ENCODE data around the gene SLX4IP.

The SLX4IP gene

DNA sequence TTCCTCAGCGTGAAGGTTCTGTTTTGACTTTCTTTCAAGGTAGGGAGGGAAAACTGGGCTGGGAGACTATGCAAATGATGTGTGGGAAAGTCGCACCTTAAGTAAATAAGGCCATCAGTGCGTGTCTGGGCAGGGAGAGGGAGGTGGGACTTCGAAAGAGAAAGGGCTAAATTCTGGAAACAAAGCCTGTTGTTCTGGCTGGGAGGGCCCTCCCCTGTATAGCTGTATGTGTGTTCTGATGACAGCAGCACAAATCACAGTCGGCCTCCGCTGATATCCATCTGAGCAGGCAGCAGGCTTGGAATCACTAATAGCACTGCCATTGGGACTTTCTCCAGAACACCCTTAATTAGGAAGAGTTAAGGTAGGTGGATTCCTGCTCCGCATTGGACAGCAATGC lies 219.5 kb downstream of the SLX4IP start:
- DNase-seq, result no peak

DNA sequence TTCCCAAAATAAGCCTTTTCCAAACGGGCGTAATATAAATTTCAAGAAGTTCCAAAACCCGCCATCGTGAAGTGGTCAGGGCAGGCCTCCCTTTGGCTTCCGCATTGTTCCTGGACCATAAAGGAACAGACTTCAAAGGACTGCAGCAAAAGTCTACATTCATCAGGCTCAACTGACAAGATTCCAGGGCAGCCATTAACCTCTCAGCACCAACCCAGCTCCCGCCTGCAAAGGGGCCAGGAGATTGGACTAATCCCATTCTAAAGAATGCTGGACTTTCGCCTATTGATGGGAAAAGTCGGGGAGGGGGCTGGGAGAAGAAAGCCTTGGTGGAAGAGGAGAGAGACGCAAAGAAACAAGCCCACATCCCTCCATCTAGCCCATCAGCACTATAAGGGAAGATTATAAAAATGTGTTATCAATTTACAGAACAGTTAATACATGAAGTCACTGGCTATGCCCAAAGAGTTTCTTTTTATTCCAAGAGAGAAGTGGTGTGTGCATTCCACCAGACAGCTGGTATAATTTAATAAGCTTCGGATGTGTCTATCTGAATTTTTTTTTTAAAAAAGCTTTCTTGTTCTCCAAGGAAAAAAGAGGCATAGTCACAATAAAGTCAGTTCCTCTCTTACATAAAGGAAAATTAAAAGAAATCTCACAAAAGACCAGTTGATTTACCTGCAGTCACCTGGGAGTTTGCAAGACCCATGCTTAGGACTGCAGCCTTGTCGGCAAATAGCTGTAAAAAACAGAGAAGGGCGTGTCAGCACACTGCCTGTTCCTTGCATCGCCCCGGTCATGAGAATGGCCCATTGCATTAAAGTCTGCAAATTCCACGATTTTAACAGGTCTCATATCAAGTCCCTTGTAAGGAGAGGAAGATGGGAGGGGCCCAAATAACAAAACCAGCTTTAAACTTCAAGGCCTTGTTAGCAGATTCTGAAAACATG lies 220.9 kb downstream of the SLX4IP start:
- no peak for DNase-seq

DNA sequence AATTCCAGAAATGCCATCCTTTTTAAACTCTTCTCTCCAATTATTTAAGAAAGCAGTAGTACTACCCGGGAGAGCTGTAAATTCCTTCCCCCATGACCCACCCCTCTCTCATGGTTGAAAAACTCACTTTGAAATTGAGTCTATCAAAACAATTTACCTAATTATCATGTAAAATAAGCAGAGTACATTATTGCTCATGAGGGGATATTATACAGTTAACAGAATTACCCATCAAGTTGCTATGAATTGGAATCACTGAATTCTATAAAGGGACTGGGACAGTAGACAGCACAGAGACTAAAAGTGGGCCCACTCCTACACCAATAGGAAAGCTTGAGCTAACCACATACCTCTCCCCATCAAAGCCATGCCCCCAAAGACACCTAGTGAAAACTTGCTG lies 222.3 kb downstream of the SLX4IP start:
- no peak for DNase-seq

DNA sequence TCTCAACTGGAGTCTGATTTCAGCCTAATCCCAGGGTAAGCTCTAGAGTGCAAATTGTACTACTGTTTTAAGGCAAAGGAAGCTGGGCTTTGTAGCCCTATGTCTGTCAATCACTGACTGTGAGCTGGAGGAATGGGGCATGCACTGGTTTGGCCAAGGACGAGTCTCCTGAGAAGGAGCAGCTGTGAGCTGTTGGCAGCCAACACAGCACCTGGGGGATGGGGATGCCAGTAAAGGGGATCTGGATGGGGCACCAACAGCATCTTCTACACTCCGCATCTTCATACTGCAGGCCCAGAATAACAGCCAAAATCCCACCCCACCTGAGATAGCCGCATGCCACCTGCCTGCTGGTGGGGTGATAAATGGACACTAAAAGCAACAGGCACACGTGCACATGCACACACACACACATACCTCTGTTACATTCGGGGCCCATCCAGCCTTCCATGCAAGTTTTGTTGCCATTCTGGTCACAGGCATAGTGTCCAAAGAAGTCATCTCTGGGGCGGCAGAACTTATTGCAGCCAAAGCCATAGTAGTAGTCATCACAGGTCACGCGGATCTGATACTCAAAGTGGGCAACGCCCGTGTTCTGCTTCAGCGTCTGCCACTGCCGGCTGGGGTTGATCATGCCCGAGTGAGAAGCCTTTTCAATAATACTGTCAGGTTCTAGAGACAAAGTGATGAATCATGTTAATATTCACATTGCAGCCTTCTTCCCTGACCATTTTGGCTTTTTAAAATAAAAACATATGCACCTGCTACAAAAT lies 223.1 kb downstream of the SLX4IP start:
- DNase-seq, result no peak

DNA sequence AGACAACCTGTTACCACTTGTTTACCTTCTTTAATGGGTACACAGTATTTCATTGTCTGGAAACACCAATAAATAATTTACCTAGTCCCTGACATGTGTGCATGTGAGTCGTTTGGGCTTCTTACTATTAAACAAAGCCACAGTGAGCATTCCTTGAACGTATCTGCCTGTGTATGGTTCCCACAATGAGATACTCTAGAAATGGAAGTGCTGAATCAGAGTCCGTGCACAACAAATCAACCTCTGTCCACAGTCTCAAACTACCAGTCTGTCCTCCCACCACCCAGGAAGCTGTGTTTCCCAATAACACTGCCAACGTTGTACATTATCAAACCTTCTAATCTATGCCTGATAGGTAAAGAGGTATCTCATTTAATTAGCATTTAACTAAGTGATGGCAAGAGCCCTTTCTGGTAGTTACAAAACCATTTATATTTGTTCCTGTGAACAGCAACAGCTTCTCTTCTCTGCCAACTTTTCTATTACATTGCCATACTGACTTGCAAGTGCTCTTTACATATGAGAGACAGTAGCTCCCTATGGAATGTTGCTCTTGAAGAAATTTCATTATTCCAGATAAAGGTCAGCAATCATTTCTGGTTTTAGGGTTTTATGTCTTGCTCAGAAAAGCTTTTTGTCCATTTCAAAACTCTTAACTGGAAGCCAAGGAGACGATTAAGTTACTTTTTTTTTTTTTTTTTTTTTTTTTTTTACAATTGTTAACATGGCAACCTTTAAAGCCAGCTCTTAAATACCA lies 223.9 kb downstream of the SLX4IP start:
- no peak for DNase-seq

DNA sequence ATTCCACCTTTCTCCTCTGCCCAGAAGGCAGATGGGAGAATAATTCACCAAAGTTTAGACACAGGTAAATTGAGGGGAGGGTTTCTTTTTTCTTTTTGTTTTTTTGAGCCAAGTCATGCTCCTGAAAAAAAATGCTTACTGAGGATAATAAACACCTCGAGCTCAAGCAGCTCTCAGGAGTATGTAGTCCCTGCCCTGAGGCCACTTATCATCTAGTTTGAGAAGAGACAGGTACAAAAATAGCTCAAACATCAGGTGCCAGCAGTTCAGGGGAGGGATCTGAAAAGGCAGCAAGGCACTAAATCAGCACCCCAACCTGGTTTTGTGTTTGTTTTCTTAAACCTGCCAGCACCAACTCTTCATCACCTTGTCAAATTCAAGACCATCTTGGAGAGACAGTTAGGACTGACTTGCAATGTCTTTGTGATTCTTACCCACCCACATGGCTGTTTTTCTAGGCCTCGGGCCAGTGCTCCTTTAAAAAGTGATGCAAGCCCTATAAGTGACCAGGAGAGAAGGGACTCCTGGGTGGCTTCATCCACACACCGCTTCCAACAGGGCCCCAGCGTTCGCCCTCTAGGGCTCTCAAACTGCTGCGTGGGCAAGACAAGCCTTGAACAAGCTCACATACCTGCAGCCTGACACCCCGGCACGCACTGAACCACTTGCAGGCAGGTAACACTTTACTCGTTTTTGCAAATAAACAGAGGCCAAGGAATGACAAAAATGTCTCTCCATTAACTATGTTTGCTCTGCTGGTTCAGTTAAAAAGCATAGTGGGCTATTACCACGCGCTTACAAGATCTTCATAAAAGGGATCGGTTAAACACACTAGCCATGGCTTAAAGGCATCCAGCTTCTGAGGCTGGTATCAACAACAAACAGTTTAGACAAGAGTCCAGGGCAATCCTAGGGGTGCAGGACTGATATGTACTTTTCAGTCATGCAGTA lies 224.8 kb downstream of the SLX4IP start:
- DNase-seq, result no peak

DNA sequence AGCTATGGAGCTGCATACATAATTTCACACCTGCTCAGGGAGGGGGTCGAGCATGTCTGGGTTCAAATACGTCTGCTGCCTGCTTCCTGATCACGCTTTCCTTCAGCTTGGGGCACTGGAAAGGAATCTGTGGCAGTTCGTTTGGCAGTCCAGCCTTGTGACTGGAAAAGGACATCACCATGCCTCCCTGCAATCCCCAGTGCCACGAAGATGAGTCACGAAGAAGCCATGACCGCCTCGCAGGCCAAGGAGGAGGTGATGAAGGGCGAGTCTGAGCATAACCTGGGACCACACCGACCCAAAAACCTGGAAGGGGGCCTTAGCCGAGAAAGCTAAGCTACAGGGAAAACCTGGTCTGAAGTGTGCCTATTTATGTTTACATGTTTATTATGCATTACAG lies 225.6 kb downstream of the SLX4IP start:
- DNase-seq, result no peak

DNA sequence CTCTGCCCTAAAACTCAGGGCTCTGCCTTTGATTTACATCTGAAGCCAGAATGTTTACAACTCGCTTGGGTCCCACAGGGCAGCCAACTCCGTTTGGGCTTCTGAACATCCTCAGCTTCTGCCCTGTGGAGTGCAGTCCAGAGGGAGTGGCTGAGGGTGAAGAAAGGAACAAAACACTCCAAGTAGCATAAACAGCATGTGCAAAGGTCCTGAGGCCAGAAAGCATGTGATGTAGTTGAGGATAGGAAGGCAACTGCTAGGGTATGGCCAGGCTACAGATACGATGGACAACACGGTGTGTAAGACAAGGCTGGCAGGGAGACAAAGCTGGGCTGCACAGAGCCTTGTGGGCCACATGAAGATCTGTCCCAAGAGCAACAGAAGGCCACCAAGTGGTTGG lies 226.2 kb downstream of the SLX4IP start:
- no peak for DNase-seq

DNA sequence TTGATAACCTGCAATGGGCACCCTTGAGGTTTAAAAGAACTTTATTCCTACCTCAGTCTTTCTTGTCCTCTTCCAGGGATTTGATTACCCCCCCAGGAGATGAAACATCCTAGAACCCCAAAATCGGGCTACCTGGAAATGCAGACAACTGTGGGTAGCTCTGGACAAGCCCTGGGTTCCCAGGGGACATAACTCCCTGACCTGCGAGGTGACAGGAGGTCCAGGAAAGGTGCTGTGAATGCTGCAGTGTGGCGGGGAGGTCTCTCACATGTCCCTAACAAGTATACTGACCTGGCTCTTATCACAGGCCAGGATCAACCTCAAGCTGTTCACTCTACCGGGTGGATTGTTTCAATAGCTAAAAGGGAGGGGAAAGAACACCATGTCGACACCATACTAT lies 227.0 kb downstream of the SLX4IP start:
- no peak for DNase-seq

DNA sequence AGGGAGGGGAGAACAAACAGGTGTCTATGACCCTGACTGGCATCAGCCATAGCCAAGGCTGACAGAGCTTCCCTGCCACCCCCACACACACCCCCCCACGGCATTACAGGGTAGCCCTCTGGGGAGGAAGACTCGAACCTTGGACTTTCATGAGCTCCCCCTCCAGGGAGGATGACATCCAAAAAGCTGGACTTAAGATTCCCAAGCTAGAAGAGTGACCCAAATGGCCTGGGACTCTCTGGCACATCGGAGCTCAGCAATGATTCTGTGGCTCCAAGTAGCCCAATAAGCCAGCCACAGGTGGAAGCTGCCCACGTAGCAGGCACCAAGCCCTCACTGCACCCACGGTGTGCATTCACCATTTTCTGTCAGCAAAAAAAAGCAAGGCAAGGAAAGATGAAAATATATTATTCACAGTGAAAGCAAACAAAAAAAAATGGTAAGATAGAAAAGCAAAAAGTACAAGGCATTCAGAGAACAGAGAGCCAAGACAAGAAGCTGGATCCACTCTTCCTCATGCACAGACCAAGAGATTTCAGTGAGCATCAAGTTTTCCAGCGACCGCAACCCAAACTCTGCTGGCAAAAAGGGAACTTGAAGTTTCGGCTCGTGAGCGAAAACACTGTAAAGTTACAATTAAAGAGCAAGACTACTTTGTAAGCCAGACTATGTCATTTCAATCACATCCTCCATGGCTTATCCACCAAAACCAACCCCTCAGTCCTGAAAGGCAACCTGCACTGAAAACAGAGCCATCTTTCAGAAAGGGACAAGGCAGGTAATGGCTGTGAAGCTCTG lies 227.8 kb downstream of the SLX4IP start:
- DNase-seq, result no peak

DNA sequence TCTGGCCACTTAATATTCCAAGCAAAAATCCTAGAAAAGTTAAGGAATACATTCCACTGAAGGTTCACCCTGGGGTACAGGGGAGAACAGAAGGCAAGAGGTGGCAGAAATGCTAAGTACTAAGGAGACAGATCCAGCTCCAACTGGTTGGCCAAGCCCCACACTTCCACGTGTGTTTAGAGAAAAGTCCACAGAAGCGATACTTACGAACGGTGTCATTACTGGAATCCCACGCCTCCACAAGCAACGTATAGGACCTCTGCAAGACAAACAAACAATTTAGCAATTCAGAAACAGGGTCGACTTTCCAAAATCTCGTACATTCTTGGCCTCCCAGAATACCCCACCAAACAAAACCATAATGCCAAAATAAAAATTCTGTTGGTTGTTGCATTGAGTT lies 228.7 kb downstream of the SLX4IP start:
- no peak for DNase-seq

DNA sequence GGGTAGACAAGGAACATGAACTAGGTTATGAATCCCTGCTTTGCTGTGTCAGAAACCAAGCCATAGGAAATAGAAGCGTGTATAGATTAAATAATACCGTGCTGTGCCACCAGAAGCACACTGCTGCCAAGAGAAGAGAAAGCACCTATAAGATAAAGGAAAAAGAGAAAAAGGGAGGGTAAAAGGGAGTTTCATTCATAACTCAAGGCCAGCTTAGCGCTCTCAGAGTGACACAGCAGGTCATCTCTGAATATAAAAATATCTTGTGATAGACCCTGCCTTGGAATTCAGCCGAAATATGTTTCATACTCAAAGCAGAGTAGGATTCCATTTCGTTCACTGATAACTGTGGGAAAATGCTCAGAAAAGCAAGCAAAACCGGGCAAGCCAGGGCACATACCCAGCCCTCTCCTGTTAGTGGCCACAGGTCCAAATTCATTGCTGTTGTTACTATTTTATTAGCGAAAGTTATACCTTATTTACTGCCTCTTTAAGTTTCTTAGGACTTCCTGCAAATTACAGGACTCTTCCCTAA lies 230.0 kb downstream of the SLX4IP start:
- no peak for DNase-seq

DNA sequence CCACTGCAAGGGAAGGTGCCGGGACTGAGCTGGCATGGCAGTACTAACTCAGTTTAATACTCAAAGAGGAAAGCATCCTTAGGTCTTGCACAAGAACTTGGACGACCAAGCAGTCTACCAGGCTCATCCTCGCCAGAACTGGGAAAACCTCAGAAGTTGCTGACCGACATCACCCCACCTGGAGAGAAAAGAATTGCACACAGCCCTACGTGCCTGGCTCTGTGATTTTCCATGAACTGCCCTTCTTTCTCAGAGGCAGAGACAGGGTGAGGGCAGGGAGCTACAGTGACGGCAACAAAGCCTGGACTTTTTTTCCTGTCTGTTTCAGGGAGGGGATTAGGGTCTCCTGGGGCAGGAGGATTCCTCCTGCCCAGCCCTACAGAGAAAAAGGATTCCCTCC lies 230.7 kb downstream of the SLX4IP start:
- no peak for DNase-seq

DNA sequence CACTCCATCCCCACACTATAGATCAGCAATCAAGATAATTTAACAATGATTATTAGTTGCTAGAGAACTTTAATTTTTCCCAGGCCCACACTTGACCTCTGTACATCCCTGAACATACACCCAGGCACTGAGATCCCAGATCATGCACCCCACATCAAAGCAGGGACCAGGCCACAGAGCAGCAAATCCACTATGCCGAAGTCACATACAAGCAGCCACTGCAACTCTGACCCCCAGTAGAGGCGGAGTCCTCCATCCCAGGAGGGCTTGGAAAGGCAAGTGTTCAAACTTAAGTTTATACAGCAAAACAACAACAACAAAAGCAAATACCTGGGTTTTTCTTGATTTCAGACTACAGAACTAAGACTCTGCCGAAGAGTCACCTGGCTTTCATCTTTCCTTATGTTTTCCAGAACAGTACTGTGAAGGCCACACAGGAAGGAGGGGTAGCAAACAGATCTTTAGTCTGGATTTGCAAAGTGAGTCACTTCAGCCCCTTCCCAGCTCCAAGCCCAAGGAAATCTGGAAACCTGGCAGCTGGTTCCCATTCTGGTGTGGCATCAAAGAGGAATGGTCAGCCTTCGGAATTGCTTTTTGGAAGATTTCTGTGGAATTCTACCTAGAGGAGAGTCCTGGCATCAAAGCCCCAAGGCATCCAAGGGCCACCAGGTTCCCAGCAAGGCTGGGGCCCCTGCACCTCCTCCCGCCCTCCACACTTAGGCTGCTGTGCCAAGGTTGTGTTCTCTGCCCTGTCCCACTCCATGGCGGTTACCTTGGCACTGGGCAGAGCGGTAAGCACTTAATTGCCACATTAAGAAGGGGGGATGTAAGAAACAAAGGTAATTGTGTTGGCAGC lies 231.3 kb downstream of the SLX4IP start:
- DNase-seq, result no peak

DNA sequence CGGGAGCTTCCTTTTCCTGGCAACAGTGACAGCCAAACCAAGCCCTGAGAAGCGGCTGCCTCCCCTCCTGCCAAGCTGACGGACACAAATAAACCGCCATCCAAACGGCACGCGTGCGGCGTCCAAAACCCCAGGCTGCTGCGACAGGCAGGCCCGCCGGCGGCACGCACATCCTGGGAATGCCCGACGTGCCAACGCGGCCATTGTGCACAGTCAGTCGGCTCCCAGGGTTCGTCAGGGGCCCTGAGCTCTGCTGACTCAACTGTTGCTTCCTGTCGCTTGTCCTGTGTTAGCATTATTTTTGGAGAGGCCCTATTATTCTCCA lies 231.9 kb downstream of the SLX4IP start:
- no peak for DNase-seq

DNA sequence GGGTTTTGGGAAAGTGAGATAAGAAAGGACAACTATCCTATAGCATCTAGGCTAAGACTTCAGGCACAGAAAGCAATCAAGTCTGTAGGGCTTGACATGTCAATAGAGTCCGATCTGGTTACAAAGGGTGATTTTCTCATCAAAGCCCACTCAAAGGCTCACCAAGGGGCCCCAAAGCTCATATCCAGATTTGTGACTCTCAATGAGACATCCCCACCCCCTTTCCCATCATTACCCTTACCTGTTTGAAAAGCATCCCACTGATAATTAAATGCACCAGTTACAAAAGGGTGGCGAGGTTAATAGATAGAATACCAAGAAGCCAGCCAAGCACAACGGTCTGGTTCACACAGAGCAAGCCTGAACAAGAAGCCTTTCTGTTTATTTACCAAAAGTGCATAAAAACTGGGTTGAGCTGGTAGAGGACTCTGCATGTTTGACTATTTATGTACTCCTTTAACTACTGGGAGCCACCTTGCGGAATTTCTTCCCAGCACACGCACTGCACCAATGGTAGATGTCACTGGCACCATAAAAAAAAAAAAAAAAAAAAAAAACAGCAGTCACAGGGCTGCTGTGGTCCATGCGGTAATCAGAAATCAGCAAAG lies 232.6 kb downstream of the SLX4IP start:
- no peak for DNase-seq

DNA sequence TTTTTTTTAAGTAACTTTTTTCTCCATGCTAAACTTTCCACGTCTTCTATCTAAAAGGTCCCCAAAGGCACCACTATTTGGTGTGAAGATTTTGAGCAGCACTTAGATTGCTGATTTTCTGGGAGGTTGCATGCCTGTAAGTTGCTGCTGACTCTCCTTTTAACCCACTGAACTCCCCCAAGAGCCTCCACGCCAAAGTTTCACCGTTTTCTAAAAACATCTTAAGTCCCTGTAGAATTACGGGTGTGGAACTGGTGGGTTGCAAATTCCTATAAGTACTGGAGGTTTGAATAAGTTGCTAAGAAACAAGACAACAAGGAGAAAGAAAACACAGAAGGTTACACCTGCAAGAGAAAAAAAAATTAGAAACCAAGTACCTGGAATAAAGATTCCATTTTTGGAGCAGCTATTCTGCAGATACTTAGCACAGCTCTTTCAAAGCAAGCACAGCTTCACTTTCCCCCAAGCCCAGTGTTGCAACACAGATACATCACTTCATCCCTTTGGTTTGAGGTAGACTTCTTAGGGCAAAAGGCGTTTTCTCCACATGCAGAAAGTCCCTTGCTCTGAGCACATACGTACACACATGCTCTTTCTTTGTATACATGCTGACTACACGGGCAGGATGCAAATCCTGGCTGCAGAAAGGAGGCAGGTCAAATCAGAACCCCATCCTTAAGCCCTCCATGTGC lies 233.7 kb downstream of the SLX4IP start:
- DNase-seq, result no peak

DNA sequence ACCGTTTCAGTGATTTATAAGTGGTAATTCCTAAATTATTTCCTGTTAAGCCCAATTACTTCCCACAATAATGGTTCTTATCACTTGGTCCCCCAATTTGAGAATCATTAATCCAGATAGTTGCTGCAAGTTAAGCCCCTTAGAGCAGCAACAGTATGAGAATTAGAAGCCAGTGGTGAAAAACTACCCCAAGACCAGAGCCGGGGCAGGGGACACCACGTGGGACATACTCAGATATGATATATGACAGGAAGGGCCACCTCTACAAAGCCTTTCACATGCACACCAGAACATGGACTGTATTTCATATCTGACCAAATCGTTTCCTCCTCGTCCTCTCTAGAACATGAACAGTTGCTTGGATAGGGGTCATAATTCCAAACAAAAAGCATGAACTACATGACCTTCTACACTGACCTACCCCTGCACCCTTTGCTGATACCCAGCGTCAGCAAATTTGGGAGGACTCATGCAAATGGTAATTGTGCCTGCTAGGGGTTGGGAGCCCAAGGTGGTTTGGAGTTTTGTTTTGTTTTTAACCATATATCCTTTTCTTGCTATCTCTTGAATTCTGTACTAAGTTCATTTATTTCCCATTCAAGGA lies 234.8 kb downstream of the SLX4IP start:
- DNase-seq, result no peak

All from activated T-cell treated with anti-CD3 and anti-CD28 coated beads, Interleukin-2, amount 50 U/mL, for 48 hours (primary cell).